K562 (cell line): ENCODE measurements around the gene OSTF1. TPM values are rescaled to one million over a fixed set of nuclear protein-coding genes. Genes with fewer than 3 reads are reported as not detected.

Experiments used
- ATAC-seq: fragments of 200-7000 bp; cut with Tn5 transposase; 3 replicates; pipeline ENCODE4 v1.9.1; 2020; ENCODE audit warnings: moderate library complexity
- BruUV-seq: library from RNA; stranded (reverse); fragments of 400-500 nt; replicated peaks from 2 replicates; lab custom pipeline; 2021; lab: Mats Ljungman, UMichigan
- CTCF ChIA-PET: fragments of 300-600 bp; formaldehyde crosslinking; extraction: SDS; loops from one replicate; lab custom pipeline; 2021; ENCODE audit warnings: low intra/inter-chr PET ratio; lab: Yijun Ruan, JAX
- POLR2A ChIA-PET: fragments of 300-600, 350-650 bp; sonication (Branson Sonifier 250); formaldehyde crosslinking; extraction: SDS; loops from one replicate; lab custom pipeline; 2021; ENCODE audit warnings: antibody characterized with exemption, inconsistent platforms; lab: Yijun Ruan, JAX
- DNase-seq, 4 experiments: peaks; one replicate each; pipeline versions ENCODE4 v3.0.0 to v3.0.0-alpha.2; 2011 to 2018; ENCODE audit warnings: low spot score in 3 of 4, mixed read lengths in 3 of 4; ENCODE audit errors: extremely low read depth in 1 of 4
- FAIRE-seq: peaks from 2 replicates; lab custom pipeline; 2011; peaks lifted over from hg19 to GRCh38; lab: Jason Lieb, UNC
- H2AFZ ChIP-seq: 2 replicates; pipeline ENCODE4 v1.6.0; 2011; ENCODE audit warnings: low read depth, low read length, control low read depth, inconsistent platforms
- H3K27ac ChIP-seq: fragments of 200-600 bp; 3 replicates; pipeline ENCODE4 v1.8.0; 2011; ENCODE audit warnings: low read depth, mild to moderate bottlenecking, control low read depth, inconsistent platforms, low read length, moderate library complexity, mixed read lengths; ENCODE audit errors: extremely low read depth
- H3K27me3 ChIP-seq, 2 experiments: fragments of 300-600 bp in 1 of 2; 2 replicates in 1 of 2; 3 replicates in 1 of 2; pipeline versions ENCODE4 v1.6.0 to v1.8.0; 2011; ENCODE audit warnings: inconsistent platforms in 2 of 2, low read length in 2 of 2, mild to moderate bottlenecking in 1 of 2, mixed read lengths in 1 of 2, moderate library complexity in 1 of 2; ENCODE audit not compliant: control insufficient read depth in 2 of 2, insufficient read depth in 2 of 2
- H3K36me3 ChIP-seq: fragments of 300-600 bp; 3 replicates; pipeline ENCODE4 v1.8.0; 2011; ENCODE audit warnings: mild to moderate bottlenecking, low read length, inconsistent platforms; ENCODE audit not compliant: control insufficient read depth, insufficient read depth
- H3K4me1 ChIP-seq, 2 experiments: fragments of 200-600 bp in 1 of 2; replicated peaks in 1 of 2; 2 replicates in 1 of 2; 3 replicates in 1 of 2; pipeline versions ENCODE4 v1.5.1 to v1.8.0; 2011; ENCODE audit warnings: inconsistent platforms in 2 of 2, low read length in 2 of 2, mild to moderate bottlenecking in 1 of 2, mixed read lengths in 1 of 2, moderate library complexity in 1 of 2; ENCODE audit not compliant: control insufficient read depth in 2 of 2, insufficient read depth in 2 of 2
- H3K4me2 ChIP-seq: 2 replicates; pipeline ENCODE4 v1.6.1; 2011; ENCODE audit warnings: low read length, control low read depth, inconsistent platforms, mixed read lengths; ENCODE audit not compliant: insufficient read depth
- H3K4me3 ChIP-seq: fragments of 200-600 bp; sonication (generic), shearing (Covaris generic); 2 replicates; pipeline ENCODE4 v1.5.1; 2016; ENCODE audit warnings: control low read depth, inconsistent platforms
- H3K79me2 ChIP-seq: fragments of 200-600 bp; 3 replicates; pipeline ENCODE4 v1.8.0; 2011; ENCODE audit warnings: low read length, inconsistent platforms; ENCODE audit not compliant: control insufficient read depth, insufficient read depth
- H3K9ac ChIP-seq, 2 experiments: 2 replicates each; pipeline versions ENCODE4 v1.6.0 to v1.6.1; 2011; ENCODE audit warnings: low read depth in 2 of 2, low read length in 2 of 2, control low read depth in 1 of 2, inconsistent platforms in 1 of 2, mild to moderate bottlenecking in 1 of 2, mixed read lengths in 1 of 2; ENCODE audit not compliant: insufficient read depth in 1 of 2
- H3K9me1 ChIP-seq: one replicate; pipeline ENCODE4 v1.6.0; 2011; ENCODE audit warnings: inconsistent platforms, mild to moderate bottlenecking, low read length, moderate library complexity; ENCODE audit not compliant: control insufficient read depth, insufficient read depth
- H3K9me3 ChIP-seq: replicated peaks from 2 replicates; pipeline ENCODE4 v1.5.1; 2011; ENCODE audit warnings: low read depth, low read length, inconsistent platforms; ENCODE audit not compliant: control insufficient read depth, insufficient read depth
- H4K20me1 ChIP-seq: replicated peaks from 2 replicates; pipeline ENCODE4 v1.6.1; 2011; ENCODE audit warnings: low read length, inconsistent platforms, mixed read lengths; ENCODE audit not compliant: control insufficient read depth, insufficient read depth
- CBX8 ChIP-seq: fragments of 200-600 bp; sonication (generic); IDR thresholded peaks from 2 replicates; pipeline ENCODE4 v1.6.1; 2012; ENCODE audit warnings: borderline replicate concordance, mixed run types, low read depth, mild to moderate bottlenecking, moderate library complexity, mixed read lengths, low read length, control low read depth, inconsistent platforms; ENCODE audit not compliant: poor library complexity, severe bottlenecking; ENCODE audit errors: extremely low read depth
- CHAMP1 ChIP-seq: fragments of 450-650 bp; IDR thresholded peaks from 2 replicates; pipeline ENCODE4 v1.6.1; 2016; ENCODE audit warnings: mild to moderate bottlenecking
- ZNF212 ChIP-seq: fragments of 450-650 bp; formaldehyde crosslinking; IDR thresholded peaks from 2 replicates; pipeline ENCODE4 v1.4.0; 2020; ENCODE audit warnings: mild to moderate bottlenecking
- WGBS: fragments of 100-300 bp; shearing (Covaris generic); methylation state at CpG from one replicate; pipeline ENCODE4 v1.1.6; 2016; ENCODE audit warnings: low coverage, mixed read lengths; ENCODE audit not compliant: insufficient coverage; ENCODE audit errors: missing lambda C conversion rate; 5-methylcytosine and 5-hydroxymethylcytosine counted together
- in situ Hi-C: fragments of 300-500 bp; cut with MboI; formaldehyde crosslinking; loops from 4 replicates; pipeline ENCODE4 v1.15.0; 2018; ENCODE audit warnings: inconsistent platforms, mixed read lengths
- intact Hi-C: fragments of 100-400 bp; cut with micrococcal nuclease; formaldehyde crosslinking; loops from 2 replicates; pipeline ENCODE4 v1.14.2; 2022
- polyA plus RNA-seq, 8 experiments: library from polyadenylated mRNA; depleted of rRNA in 4 of 8; stranded (reverse) in 5 of 8; unstranded in 3 of 8; fragments of >200 nt; fragmentation: Nextera tagmentation in 2 of 8; fragmentation: Illumina TruSeq in 1 of 8; extraction: Ambion mirVana in 2 of 8; extraction: Trizol in 1 of 8; gene quantifications; 2 replicates each; pipeline versions ENCODE4 v1.2.1 to v1.2.3, GENCODE V29; 2011 to 2014; ENCODE audit warnings: inconsistent platforms in 1 of 8, missing spikeins in 1 of 8
- total RNA-seq, 7 experiments: library from RNA; depleted of rRNA in 6 of 7; stranded (reverse); fragments of >200 nt in 6 of 7; fragmentation: Illumina TruSeq in 2 of 7; extraction: Trizol in 2 of 7; gene quantifications; 2 replicates each; pipeline versions ENCODE4 v1.2.1 to v1.2.3, GENCODE V29; 2011 to 2021; ENCODE audit warnings: low replicate concordance in 1 of 7

OSTF1 gene
- total and polyA plus RNA-seq, 9 of the 15 experiments (the other 6 are each of a cell fraction or from before 2014, with no cell fraction given), result 15.0 to 37.3 (median 23.0) TPM

- no peaks in the 10 kb centered on the region for H3K9me3 ChIP-seq
- no peak for TF ChIP-seq CHAMP1
- no peak for TF ChIP-seq ZNF212 (CRISPR knock-in tag)
- no peak for TF ChIP-seq CBX8
- TF ChIP-seq, all 486 proteins: peak for 0
- no peak overlapping the region for H3K9ac ChIP-seq
- ChIA-PET POLR2A (interaction anchor here (0.5 kb wide), 1 partner anchor 16 kb away, joined by 3 read pairs; no protein-coding TSS in a partner anchor), CTCF (no interaction called here)
- H3K9me1 ChIP-seq, result no peaks in the 10 kb centered on the region
- BruUV-seq, result no TSS peak
- H3K79me2 ChIP-seq, result no peaks in the 10 kb centered on the region
- 64% methylated on average over 4 of the region's 4 CpGs for WGBS
- no peak overlapping the region for H3K27ac ChIP-seq
- no peak overlapping the region for H3K4me2 ChIP-seq
- H3K4me1 ChIP-seq, result no peaks in the 10 kb centered on the region
- intact Hi-C loops, result no loop called here
- H3K27me3 ChIP-seq, result no peaks in the 10 kb centered on the region
- H3K4me3 ChIP-seq, result no peak overlapping the region
- ATAC-seq, result no peak
- no peak for DNase-seq
- no peaks in the 10 kb centered on the region for H4K20me1 ChIP-seq
- peaks cover 2% of the 10 kb centered on the region; the same call in 1 of the 3 replicates for H3K36me3 ChIP-seq
- H2AFZ ChIP-seq, result no peak overlapping the region
- FAIRE-seq, result no peak
- in situ Hi-C loops, result no loop called here
These were observed 43.9 kb downstream of the OSTF1 start for GRCh38 chr9:75132244-75132643.
